Mesothelial cell of epicardium (in vitro differentiated cells): ENCODE measurements around the gene SEMA4C. TPM values are rescaled to one million over a fixed set of nuclear protein-coding genes. Genes with fewer than 3 reads are reported as not detected.

Experiments used
- DNase-seq, 2 experiments: peaks; one replicate each; pipeline ENCODE4 v3.0.0; 2021; ENCODE audit warnings: low spot score in 2 of 2; ENCODE audit not compliant: unreplicated experiment in 2 of 2
- H3K27ac Mint-ChIP-seq: 2 replicates; pipeline ENCODE4 v1.8.0; 2021; ENCODE audit warnings: mixed read lengths
- H3K27me3 Mint-ChIP-seq: 2 replicates; pipeline ENCODE4 v1.8.0; 2021; ENCODE audit warnings: low read depth, mixed read lengths
- H3K36me3 Mint-ChIP-seq: 2 replicates; pipeline ENCODE4 v1.8.0; 2021; ENCODE audit warnings: mixed read lengths
- H3K4me1 Mint-ChIP-seq: 2 replicates; pipeline ENCODE4 v1.8.0; 2021; ENCODE audit warnings: mixed read lengths
- H3K4me3 Mint-ChIP-seq: 2 replicates; pipeline ENCODE4 v1.8.0; 2021; ENCODE audit warnings: mild to moderate bottlenecking, moderate library complexity, mixed read lengths
- H3K9me3 Mint-ChIP-seq: 2 replicates; pipeline ENCODE4 v1.8.0; 2021; ENCODE audit warnings: mixed read lengths
- total RNA-seq: library from RNA; stranded (reverse); gene quantifications from 3 replicates; pipeline ENCODE4 v1.2.1, GENCODE V29; 2021
- TF ChIP-seq, protein P1 (sequence below): fragments of 200-600 bp; sonication (generic); IDR thresholded peaks from one replicate; pipeline ENCODE4 v1.5.0; 2021; ENCODE audit warnings: antibody characterized with exemption; ENCODE audit not compliant: unreplicated experiment

The SEMA4C gene
- total RNA-seq, 1 donor from 2014 or later = 102 TPM

DNA sequence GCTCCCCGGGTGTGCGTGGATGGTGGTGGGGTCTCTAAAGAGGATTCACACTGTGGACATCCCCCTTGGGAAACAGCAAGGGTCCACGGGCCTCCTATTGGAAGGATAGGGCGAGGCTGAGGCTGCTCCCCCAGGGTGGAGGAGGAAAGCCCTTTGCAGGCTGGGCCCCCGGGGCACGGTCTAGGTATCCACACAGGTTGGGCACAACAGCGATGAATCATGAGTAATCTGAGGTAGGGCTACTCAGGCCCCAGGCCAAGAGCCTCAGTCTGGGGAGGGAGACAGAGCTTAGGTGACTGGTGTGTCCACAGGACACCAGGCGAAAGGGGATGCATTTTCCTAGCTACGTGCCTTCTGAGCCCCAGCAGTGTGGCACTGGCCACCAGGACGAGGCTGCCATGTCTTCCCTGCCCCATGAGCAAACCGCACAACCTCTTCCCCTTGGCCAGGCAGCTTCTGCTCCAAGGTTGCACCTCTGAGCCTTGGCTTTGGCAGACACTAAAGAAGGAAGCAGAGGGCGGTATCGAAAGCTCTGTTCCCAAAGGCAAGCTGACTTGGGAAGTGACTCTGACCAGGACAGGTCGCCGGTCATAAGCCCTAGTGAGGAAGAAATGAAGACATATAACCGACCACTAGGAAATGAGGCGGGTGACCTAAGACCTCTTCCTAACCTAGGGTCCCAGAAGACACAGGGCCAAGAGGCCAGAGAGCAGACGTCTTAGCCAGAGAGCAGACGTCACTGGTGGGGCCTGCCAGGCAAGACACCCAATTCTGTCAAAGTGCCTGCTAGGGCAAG lies 14.6 kb upstream of the SEMA4C start:
- Mint-ChIP-seq H3K36me3 (no peaks in the 10 kb centered on the region), H3K9me3 (no peaks in the 10 kb centered on the region)
- no peak for DNase-seq

DNA sequence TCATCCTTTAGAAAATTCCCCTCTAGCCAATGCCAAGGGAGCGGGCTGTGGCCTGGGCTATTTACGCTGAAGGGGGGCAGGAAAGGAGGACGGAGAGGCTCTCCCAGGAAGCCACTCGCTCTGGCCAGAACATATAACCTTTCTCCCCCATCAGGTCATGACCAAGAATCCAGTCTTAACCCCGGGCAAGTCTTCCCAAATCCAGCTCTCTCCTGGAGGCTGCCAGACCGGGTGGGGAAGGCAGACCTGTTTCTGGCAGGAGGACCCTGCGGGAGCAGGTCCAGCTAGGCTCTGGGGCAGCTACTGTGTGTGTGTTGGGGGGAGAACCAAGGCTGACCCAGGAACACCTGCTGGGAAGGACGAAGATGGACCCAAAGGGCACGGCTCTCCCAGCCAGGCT lies 13.4 kb upstream of the SEMA4C start:
- H3K27ac Mint-ChIP-seq = no peak overlapping the region
- peaks cover 62% of the 10 kb centered on the region for H3K4me1 Mint-ChIP-seq
- no peak for DNase-seq

More for the DNA sequence above, 14.6 kb upstream of the SEMA4C start:
- TF ChIP-seq, protein P1, sequence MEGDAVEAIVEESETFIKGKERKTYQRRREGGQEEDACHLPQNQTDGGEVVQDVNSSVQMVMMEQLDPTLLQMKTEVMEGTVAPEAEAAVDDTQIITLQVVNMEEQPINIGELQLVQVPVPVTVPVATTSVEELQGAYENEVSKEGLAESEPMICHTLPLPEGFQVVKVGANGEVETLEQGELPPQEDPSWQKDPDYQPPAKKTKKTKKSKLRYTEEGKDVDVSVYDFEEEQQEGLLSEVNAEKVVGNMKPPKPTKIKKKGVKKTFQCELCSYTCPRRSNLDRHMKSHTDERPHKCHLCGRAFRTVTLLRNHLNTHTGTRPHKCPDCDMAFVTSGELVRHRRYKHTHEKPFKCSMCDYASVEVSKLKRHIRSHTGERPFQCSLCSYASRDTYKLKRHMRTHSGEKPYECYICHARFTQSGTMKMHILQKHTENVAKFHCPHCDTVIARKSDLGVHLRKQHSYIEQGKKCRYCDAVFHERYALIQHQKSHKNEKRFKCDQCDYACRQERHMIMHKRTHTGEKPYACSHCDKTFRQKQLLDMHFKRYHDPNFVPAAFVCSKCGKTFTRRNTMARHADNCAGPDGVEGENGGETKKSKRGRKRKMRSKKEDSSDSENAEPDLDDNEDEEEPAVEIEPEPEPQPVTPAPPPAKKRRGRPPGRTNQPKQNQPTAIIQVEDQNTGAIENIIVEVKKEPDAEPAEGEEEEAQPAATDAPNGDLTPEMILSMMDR = no peak
- Mint-ChIP-seq H3K27me3 (no peaks in the 10 kb centered on the region), H3K4me3 (no peak overlapping the region), H3K27ac (peak overlapping the region; percentile 37), H3K4me1 (peaks cover 70% of the 10 kb centered on the region)

DNA sequence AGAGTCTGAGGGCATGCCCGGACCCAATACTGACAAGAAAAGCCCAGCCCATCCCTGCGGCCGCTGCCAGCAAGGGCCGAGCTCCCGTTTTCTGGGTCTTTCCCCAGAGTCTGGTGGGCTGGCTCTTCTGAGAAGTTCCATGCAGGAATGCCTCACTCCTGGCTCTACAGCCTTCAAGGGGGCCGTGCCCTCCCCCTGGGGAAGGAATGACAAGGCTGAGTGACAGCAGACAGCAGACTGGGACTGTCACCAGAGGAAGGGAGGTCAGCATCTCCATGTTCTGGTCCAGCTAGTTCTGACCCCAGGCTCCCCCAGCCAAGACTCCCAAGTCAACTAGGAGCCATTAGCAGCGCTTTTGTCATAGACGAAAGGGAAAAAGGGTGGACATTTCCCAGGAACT lies 13.0 kb upstream of the SEMA4C start:
- no peak for DNase-seq
- TF ChIP-seq, protein P1 = no peak
- Mint-ChIP-seq H3K4me1 (peaks cover 62% of the 10 kb centered on the region), H3K4me3 (no peak overlapping the region), H3K36me3 (no peaks in the 10 kb centered on the region), H3K27ac (no peak overlapping the region), H3K9me3 (no peaks in the 10 kb centered on the region), H3K27me3 (no peaks in the 10 kb centered on the region)

More for the DNA sequence above, 13.4 kb upstream of the SEMA4C start:
- Mint-ChIP-seq H3K36me3 (no peaks in the 10 kb centered on the region), H3K27me3 (no peaks in the 10 kb centered on the region), H3K4me3 (no peak overlapping the region), H3K9me3 (no peaks in the 10 kb centered on the region)
- TF ChIP-seq, protein P1 = no peak

DNA sequence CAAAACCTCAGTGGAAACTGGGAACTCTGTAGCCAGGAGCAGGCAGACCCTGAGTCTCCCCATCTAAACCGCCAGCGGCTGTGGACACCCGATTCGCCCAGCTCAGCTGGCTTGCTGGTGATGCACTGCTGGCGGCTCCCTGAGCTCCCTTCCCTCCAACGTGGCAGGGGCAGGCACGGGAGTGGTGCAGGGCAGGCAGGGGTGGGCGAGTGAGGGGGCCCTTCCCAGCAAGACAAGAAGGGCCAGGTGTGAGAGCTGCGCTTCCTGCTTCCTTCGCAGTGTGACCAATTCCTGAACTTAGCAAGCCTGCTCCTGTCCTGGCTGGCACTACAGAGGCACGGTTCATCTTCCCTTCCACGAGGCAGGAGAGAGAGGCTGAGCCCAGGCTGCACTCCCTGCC lies 12.3 kb upstream of the SEMA4C start:
- no peaks in the 10 kb centered on the region for H3K36me3 Mint-ChIP-seq
- TF ChIP-seq, protein P1 = no peak
- H3K4me1 Mint-ChIP-seq = peaks cover 57% of the 10 kb centered on the region
- no peaks in the 10 kb centered on the region for H3K9me3 Mint-ChIP-seq
- peak overlapping the region; percentile 82 for H3K27ac Mint-ChIP-seq
- DNase-seq = no peak
- no peaks in the 10 kb centered on the region for H3K27me3 Mint-ChIP-seq
- no peak overlapping the region for H3K4me3 Mint-ChIP-seq

DNA sequence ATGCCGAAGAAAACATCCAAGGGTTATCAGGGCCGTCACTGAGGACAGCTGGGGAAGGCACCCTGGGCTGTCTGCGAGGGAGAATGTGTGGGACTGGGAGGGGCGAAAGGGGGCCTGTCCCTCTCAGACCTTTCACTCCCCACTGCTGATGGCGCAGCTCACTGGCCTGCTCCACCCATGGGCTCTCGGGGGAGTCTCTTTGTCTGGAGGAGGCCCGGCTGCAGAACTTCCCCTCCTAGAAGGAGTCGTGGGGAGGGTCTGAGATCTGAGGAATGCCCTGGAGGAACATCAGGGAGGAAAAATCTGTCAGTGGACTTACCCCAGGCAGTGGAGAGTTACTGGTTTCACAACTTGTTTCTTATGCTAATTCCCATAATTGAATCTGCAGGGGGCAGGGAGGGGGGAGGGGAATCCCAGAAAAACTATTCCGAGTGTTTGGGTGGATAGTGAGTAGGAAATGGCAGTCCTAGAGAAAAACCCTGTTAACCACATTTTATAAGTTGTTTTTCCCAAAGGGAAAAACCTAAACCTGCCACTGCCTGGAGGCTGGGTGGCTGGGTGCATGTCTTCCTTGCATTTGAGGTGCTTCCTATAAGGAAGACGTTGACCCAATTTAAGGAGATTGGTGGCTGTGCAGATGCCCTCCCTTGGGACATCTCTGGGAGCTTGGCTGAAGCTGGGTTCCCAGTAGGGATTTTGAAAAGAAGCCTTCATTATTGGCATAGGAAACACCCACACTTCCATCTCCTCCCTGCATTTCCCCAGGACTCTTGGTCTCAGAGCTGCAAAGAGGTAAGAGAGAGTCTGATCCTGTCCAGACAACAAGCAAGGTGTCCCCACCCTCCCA lies 11.7 kb upstream of the SEMA4C start:
- H3K9me3 Mint-ChIP-seq = no peaks in the 10 kb centered on the region
- H3K27me3 Mint-ChIP-seq = no peaks in the 10 kb centered on the region
- H3K4me1 Mint-ChIP-seq = peaks cover 55% of the 10 kb centered on the region
- TF ChIP-seq, protein P1 = no peak
- DNase-seq = no peak
- H3K27ac Mint-ChIP-seq = peak overlapping the region; percentile 81
- H3K4me3 Mint-ChIP-seq = peak overlapping the region; percentile 25
- no peaks in the 10 kb centered on the region for H3K36me3 Mint-ChIP-seq
